ENCODE results near the gene COL17A1.
A peak's percentile ranks its signal among the peaks of the same experiment; 100 is the strongest.

COL17A1 gene

GRCh38 chr10:104032144-104032775, 53.4 kb downstream of the COL17A1 start:
- no peak for DNase-seq

GRCh38 chr10:104031631-104032030, 54.0 kb downstream of the COL17A1 start:
- no peak for DNase-seq

GRCh38 chr10:104029521-104029860, 56.2 kb downstream of the COL17A1 start:
- DNase-seq, result no peak

- DNase-seq, result no peak
Observed at GRCh38 chr10:104028823-104029520, 56.7 kb downstream of the COL17A1 start.

- DNase-seq, result peak in 1 of 6 experiments; percentile 7
Observed at GRCh38 chr10:104028146-104028545, 57.5 kb downstream of the COL17A1 start.

GRCh38 chr10:104026762-104027161, 58.9 kb downstream of the COL17A1 start:
- no peak for DNase-seq

GRCh38 chr10:104025524-104025923, 60.2 kb downstream of the COL17A1 start:
- no peak for DNase-seq

GRCh38 chr10:104022026-104022425, 63.7 kb downstream of the COL17A1 start:
- no peak for DNase-seq

GRCh38 chr10:104021246-104021645, 64.4 kb downstream of the COL17A1 start:
- no peak for DNase-seq

- no peak for DNase-seq
Observed at GRCh38 chr10:104020020-104020419, 65.7 kb downstream of the COL17A1 start.

GRCh38 chr10:104018471-104018870, 67.2 kb downstream of the COL17A1 start:
- DNase-seq, result no peak

GRCh38 chr10:104016661-104017060, 69.0 kb downstream of the COL17A1 start:
- DNase-seq, result no peak

GRCh38 chr10:104014176-104014575, 71.5 kb downstream of the COL17A1 start:
- no peak for DNase-seq

- DNase-seq, result no peak
Observed at GRCh38 chr10:104013489-104013888, 72.2 kb downstream of the COL17A1 start.

- no peak for DNase-seq
Observed at GRCh38 chr10:104011904-104012303, 73.8 kb downstream of the COL17A1 start.

- no peak for DNase-seq
Observed at GRCh38 chr10:104005172-104005863, 80.4 kb downstream of the COL17A1 start.

- DNase-seq, result no peak
Observed at GRCh38 chr10:104002911-104003310, 82.8 kb downstream of the COL17A1 start.

GRCh38 chr10:103998805-103999204, 86.9 kb downstream of the COL17A1 start:
- no peak for DNase-seq

GRCh38 chr10:103995134-103995533, 90.5 kb downstream of the COL17A1 start:
- no peak for DNase-seq

GRCh38 chr10:103991393-103992128, 94.1 kb downstream of the COL17A1 start:
- DNase-seq, result no peak

- no peak for DNase-seq
Observed at GRCh38 chr10:103990531-103990930, 95.1 kb downstream of the COL17A1 start.

GRCh38 chr10:103990121-103990520, 95.6 kb downstream of the COL17A1 start:
- no peak for DNase-seq

GRCh38 chr10:103986360-103986759, 99.3 kb downstream of the COL17A1 start:
- DNase-seq, result peak in 1 of 6 experiments; percentile 44
